WTC11 (cell line): ENCODE data around the gene CYSTM1.

Source experiments
- CTCF ChIP-seq: fragments of 200-600 bp; IDR thresholded peaks from 2 replicates; pipeline ENCODE4 v1.8.0; 2022; ENCODE audit warnings: antibody characterized with exemption
- IRF2 ChIP-seq: sonication (generic); formaldehyde crosslinking; IDR thresholded peaks from 2 replicates; pipeline ENCODE4 v1.8.0; 2022; ENCODE audit warnings: low read depth, missing genetic modification reagents, borderline replicate concordance
- MAX ChIP-seq: sonication (generic); formaldehyde crosslinking; IDR thresholded peaks from 2 replicates; pipeline ENCODE4 v1.8.0; 2022; ENCODE audit warnings: mild to moderate bottlenecking, missing genetic modification reagents
- NR1H2 ChIP-seq: sonication (generic); formaldehyde crosslinking; IDR thresholded peaks from 2 replicates; pipeline ENCODE4 v1.9.0; 2021; ENCODE audit warnings: mild to moderate bottlenecking, moderate library complexity, missing genetic modification reagents
- ZNF232 ChIP-seq: sonication (generic); formaldehyde crosslinking; IDR thresholded peaks from 2 replicates; pipeline ENCODE4 v1.8.0; 2022; ENCODE audit warnings: mild to moderate bottlenecking, missing genetic modification reagents

- no peak for TF ChIP-seq MAX (CRISPR knock-in tag)
- TF ChIP-seq IRF2: no peak
- no peak for TF ChIP-seq NR1H2 (CRISPR knock-in tag)
- TF ChIP-seq ZNF232 (CRISPR knock-in tag): no peak
- no peak for TF ChIP-seq CTCF
These were observed 55.4 kb downstream of the CYSTM1 start for GRCh38 chr5:140230373-140230772.
